MCF 10A (cell line): Measurements from ENCODE around the gene ELL. TPM values are rescaled to one million over a fixed set of nuclear protein-coding genes. Genes with fewer than 3 reads are reported as not detected.
A peak's percentile ranks its signal among the peaks of the same experiment; 100 is the strongest.

Experiments
- BruUV-seq: library from RNA; stranded (reverse); fragments of 400-500 nt; replicated peaks from 2 replicates; lab custom pipeline; 2021; lab: Mats Ljungman, UMichigan
- CTCF ChIA-PET: fragments of 300-600 bp; sonication (Branson Sonifier 250); formaldehyde crosslinking; extraction: SDS; loops from one replicate; lab custom pipeline; 2021; ENCODE audit warnings: antibody characterized with exemption, inconsistent platforms; lab: Yijun Ruan, JAX
- POLR2A ChIA-PET: fragments of 300-600, 350-650 bp; sonication (Branson Sonifier 250); formaldehyde crosslinking; extraction: SDS; loops from one replicate; lab custom pipeline; 2020; ENCODE audit warnings: antibody characterized with exemption, inconsistent platforms; lab: Yijun Ruan, JAX
- DNase-seq: peaks from one replicate; pipeline ENCODE4 v3.0.0-alpha.2; 2018; ENCODE audit not compliant: unreplicated experiment
- H3K27ac Mint-ChIP-seq: one replicate; pipeline ENCODE4 v1.8.0; 2022; ENCODE audit warnings: mild to moderate bottlenecking, low read depth, mixed read lengths; ENCODE audit not compliant: unreplicated experiment
- H3K27me3 Mint-ChIP-seq: one replicate; pipeline ENCODE4 v1.8.0; 2022; ENCODE audit warnings: mixed read lengths; ENCODE audit not compliant: insufficient read depth, unreplicated experiment
- H3K36me3 Mint-ChIP-seq: one replicate; pipeline ENCODE4 v1.8.0; 2022; ENCODE audit warnings: mild to moderate bottlenecking, moderate library complexity, mixed read lengths; ENCODE audit not compliant: insufficient read depth, unreplicated experiment
- H3K4me1 Mint-ChIP-seq: one replicate; pipeline ENCODE4 v1.8.0; 2022; ENCODE audit warnings: mixed read lengths; ENCODE audit not compliant: insufficient read depth, unreplicated experiment
- H3K4me3 Mint-ChIP-seq: one replicate; pipeline ENCODE4 v1.8.0; 2022; ENCODE audit warnings: mild to moderate bottlenecking, moderate library complexity, mixed read lengths; ENCODE audit not compliant: unreplicated experiment
- H3K9me3 Mint-ChIP-seq: one replicate; pipeline ENCODE4 v1.8.0; 2022; ENCODE audit warnings: mixed read lengths; ENCODE audit not compliant: unreplicated experiment
- intact Hi-C: fragments of 100-400 bp; cut with micrococcal nuclease; formaldehyde crosslinking; loops from 2 replicates; pipeline ENCODE4 v1.14.1; 2022
- total RNA-seq: library from RNA; stranded (reverse); gene quantifications from 2 replicates; pipeline ENCODE4 v1.2.3, GENCODE V29; 2022
- TF ChIP-seq, protein P1 (sequence below): fragments of 200-600 bp; IDR thresholded peaks from one replicate; pipeline ENCODE4 v1.8.0; 2022; ENCODE audit warnings: antibody characterized with exemption, mild to moderate bottlenecking; ENCODE audit not compliant: unreplicated experiment

Gene ELL
- total RNA-seq, 1 experiment from 2014 or later = 22.4 TPM

DNA sequence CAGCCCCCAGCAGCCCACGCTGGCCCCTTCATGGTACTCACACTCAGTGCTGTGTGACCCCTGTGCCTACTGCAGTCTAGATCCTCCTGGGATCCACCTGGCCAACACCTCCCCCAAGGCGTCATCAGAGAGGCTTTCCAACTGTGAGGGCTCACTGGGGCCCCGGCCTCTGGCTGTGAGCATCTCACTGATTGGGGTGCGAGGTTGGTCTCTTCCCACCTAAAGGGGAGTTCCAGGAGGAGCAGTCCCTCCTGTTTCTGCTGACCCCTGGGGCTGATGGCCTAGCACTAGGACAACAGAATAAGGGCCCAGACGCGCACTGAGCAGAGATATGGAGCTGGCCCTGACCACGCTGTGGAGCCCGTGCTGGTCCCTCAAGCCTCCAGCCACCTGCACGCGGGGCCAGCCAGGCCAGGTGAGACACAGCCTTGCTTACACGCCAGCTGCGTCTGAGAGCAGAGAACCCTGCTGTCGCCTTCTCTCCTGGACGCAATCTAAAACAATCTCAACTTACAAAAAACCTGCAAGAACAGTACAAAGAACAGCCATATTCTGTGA is 32.2 kb downstream of the ELL start:
- ChIA-PET CTCF (interaction anchor here (1.0 kb wide), 1 partner anchor 209 kb away, joined by 3 read pairs; no protein-coding TSS in a partner anchor), POLR2A (interaction anchor here (1.2 to 1.9 kb wide), 2 partner anchors 9 to 30 kb away, joined by 3 to 4 read pairs; no protein-coding TSS in a partner anchor)
- Mint-ChIP-seq H3K4me1 (peaks cover 32% of the 10 kb centered on the region), H3K27me3 (no peaks in the 10 kb centered on the region), H3K9me3 (no peaks in the 10 kb centered on the region), H3K4me3 (no peak overlapping the region), H3K27ac (no peak overlapping the region), H3K36me3 (no peaks in the 10 kb centered on the region)
- DNase-seq = no peak
- intact Hi-C loops = loop anchor here (5.0 kb wide), 1 partner anchor 33 kb away; the partner anchor contains the start of gene ELL
- BruUV-seq = no TSS peak
- TF ChIP-seq, protein P1, sequence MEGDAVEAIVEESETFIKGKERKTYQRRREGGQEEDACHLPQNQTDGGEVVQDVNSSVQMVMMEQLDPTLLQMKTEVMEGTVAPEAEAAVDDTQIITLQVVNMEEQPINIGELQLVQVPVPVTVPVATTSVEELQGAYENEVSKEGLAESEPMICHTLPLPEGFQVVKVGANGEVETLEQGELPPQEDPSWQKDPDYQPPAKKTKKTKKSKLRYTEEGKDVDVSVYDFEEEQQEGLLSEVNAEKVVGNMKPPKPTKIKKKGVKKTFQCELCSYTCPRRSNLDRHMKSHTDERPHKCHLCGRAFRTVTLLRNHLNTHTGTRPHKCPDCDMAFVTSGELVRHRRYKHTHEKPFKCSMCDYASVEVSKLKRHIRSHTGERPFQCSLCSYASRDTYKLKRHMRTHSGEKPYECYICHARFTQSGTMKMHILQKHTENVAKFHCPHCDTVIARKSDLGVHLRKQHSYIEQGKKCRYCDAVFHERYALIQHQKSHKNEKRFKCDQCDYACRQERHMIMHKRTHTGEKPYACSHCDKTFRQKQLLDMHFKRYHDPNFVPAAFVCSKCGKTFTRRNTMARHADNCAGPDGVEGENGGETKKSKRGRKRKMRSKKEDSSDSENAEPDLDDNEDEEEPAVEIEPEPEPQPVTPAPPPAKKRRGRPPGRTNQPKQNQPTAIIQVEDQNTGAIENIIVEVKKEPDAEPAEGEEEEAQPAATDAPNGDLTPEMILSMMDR = no peak

GRCh38 chr19:18488838-18489626 is 32.8 kb downstream of the ELL start:
- Mint-ChIP-seq H3K27ac (no peak overlapping the region), H3K4me3 (no peak overlapping the region), H3K4me1 (peaks cover 32% of the 10 kb centered on the region), H3K9me3 (no peaks in the 10 kb centered on the region), H3K36me3 (no peaks in the 10 kb centered on the region), H3K27me3 (no peaks in the 10 kb centered on the region)
- CTCF ChIA-PET = interaction anchor here (0.6 to 1.2 kb wide), 7 partner anchors 8 to 209 kb away, joined by 3 to 5 read pairs (median 3); no protein-coding TSS in a partner anchor
- peak; percentile 33 for DNase-seq
- intact Hi-C loops = loop anchor here (5.0 kb wide), 1 partner anchor 33 kb away; the partner anchor contains the start of gene ELL
- POLR2A ChIA-PET = interaction anchor here (0.7 to 1.9 kb wide), 4 partner anchors 31 to 100 kb away, joined by 3 to 5 read pairs (median 4); partner anchors contain the start of genes REX1BD and UBA52
- TF ChIP-seq, protein P1 = no peak
- no TSS peak for BruUV-seq

DNA sequence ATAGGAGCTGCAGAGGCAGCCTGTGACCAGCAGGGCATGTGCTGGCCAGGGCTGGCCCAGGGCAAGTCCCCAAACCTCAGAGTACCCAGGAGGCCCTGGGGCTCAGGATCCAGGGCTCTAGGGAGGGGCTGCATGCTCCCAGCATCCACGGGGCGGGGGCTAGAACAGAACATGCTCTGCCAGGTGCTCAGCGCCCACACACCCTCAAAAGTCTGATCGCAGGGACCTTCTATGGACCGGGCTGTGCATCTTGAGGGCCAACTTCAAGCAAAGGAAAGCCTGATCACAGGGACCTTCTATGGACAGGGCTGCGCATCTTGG is 33.5 kb downstream of the ELL start:
- ChIA-PET POLR2A (interaction anchor here (1.6 to 1.9 kb wide), 2 partner anchors 31 to 84 kb away, joined by 5 read pairs; partner anchors contain the start of gene UBA52), CTCF (interaction anchor here (0.6 to 1.2 kb wide), 8 partner anchors 8 to 208 kb away, joined by 3 to 5 read pairs (median 3); no protein-coding TSS in a partner anchor)
- intact Hi-C loops = loop anchor here (5.0 kb wide), 1 partner anchor 34 kb away; the partner anchor contains the start of gene ELL
- DNase-seq = peak; percentile 22
- H3K27ac Mint-ChIP-seq = no peak overlapping the region
- TF ChIP-seq, protein P1 = peak; percentile 24
- BruUV-seq = no TSS peak
- no peaks in the 10 kb centered on the region for H3K9me3 Mint-ChIP-seq
- no peaks in the 10 kb centered on the region for H3K27me3 Mint-ChIP-seq
- no peaks in the 10 kb centered on the region for H3K36me3 Mint-ChIP-seq
- peaks cover 38% of the 10 kb centered on the region for H3K4me1 Mint-ChIP-seq
- H3K4me3 Mint-ChIP-seq = no peak overlapping the region
